GM12875 (cell line): ENCODE data around the gene OPRL1.
"Not testable (repeated sequence)": the region's sequence is repeated elsewhere in the genome, so short reads cannot be mapped to it uniquely, and the experiment has no call there.

Experiments
- H3K4me3 ChIP-seq: one replicate; pipeline ENCODE4 v1.5.1; 2011; ENCODE audit warnings: low read depth, low read length, control low read depth
- CTCF ChIP-seq: IDR thresholded peaks from 2 replicates; pipeline ENCODE4 v1.5.1; 2011; ENCODE audit warnings: low read depth, mild to moderate bottlenecking, control low read depth, inconsistent platforms, low read length, moderate library complexity, borderline replicate concordance; ENCODE audit not compliant: insufficient read depth

The OPRL1 gene

DNA sequence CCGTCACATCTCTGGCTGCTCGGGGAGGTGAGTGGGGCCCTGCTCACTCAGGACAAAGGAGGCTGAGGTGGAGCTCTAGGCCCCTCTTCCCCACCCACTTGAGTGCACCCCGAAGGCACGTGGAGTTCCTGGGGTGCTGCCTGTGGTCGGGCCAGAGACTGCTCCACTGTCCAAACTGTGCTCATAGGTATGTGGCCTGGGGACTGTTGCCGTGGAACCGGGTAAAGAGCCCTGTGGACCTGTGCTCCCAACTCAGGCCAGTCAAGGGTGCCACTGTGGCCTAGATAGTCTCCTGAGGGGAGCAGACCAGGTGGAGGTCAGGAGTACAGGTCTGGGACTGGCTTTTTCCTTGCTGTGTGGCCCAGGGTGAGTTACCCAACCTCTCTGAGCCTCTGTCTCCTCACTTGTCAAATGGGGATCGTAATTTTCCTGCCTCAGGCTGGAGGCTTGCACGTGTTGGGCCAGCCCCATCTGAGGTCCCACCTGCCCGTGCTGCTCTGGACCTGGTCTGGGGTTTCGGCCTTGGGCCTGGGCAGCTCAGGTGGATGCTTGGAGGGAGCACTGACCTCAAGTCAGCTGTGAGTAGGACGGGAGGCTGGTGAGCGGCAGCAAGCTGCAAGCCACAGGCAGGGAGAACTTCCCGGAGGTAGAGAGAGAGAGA, 39.9 kb downstream of the OPRL1 start:
- TF ChIP-seq CTCF = no peak
- H3K4me3 ChIP-seq = no peak overlapping the region

DNA sequence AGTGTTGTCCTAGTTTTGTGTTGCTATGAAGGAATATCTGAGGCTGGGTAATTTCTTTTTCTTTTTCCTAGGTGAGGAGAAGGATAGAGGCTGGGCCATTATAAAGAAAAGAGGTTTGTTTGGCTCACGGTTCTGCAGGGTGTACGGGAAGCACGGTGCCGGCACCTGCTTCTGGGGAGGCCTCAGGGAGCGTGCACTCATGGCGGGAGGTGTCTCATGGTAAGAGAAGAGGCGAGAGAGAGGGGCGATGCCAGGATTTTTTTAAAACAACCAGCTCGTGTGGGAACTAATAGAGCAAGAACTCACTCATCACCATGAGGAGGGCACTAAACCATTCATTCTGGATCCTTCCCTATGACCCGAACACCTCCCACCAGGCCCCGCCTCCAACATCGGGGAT, 41.7 kb downstream of the OPRL1 start:
- TF ChIP-seq CTCF = no peak
- H3K4me3 ChIP-seq = no peak overlapping the region

GRCh38 chr20:64122927-64123326, 43.0 kb downstream of the OPRL1 start:
- H3K4me3 ChIP-seq = not testable (repeated sequence)

- H3K4me3 ChIP-seq = not testable (repeated sequence)
These were observed 43.6 kb downstream of the OPRL1 start for GRCh38 chr20:64123517-64123916.

DNA sequence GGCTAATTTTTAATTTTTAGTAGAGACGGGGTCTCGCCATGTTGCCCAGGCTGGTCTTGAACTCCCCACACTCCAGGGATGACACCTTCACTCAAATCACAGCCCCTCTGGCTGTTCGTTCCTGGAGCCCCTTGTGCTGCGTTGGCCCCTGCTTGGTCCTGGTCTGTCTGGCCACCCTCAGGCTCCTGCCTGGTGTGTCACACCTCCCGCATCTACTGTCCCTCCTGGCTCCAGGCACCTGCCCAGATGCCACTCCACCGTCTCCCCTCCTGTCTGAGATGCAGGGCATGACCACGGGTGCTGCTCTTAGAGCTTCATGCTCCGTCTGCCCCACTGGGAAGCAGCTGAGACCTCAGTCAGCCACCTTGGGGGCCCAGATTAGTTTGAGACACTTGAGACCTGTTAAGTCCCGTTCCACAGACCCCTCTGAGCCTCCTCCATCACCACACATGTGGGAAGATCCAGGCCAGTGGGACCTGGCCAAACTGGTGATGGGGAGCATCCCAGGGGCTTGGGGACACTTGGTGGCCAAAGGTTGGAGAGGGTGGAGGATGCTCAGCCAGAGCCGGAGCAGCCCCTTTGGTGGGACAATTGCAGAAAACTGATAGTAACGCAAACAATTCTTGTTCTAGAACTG, 49.4 kb downstream of the OPRL1 start:
- TF ChIP-seq CTCF = no peak
- H3K4me3 ChIP-seq = no peak overlapping the region

- TF ChIP-seq CTCF = no peak
These were observed 50.4 kb downstream of the OPRL1 start for GRCh38 chr20:64130271-64130670.

DNA sequence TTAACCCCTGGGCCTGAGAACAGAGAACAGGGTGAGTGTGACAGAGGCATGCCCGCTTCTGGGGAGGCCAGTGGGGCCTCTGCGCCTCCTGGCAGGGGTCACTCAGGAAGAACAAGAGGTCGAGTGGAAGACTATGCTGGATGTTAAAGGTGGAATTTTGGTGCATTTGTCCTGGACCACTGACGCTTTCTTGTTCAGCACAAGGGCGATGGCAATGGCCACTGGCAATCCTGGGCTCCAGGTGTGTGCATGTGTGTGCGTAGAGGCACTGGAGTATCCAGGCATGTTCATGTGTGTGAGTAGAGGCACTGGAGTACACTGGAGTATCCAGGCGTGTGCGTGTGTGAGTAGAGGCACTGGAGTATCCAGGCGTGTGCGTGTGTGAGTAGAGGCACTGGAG, 51.0 kb downstream of the OPRL1 start:
- no peak for TF ChIP-seq CTCF
- H3K4me3 ChIP-seq = no peak overlapping the region

More at GRCh38 chr20:64130271-64130670, 50.4 kb downstream of the OPRL1 start:
- no peak overlapping the region for H3K4me3 ChIP-seq

GRCh38 chr20:64131406-64131805, 51.5 kb downstream of the OPRL1 start:
- no peak overlapping the region for H3K4me3 ChIP-seq
- 0 out of 2 replicates have a peak, but pooled peaks have one; percentile 6 for TF ChIP-seq CTCF
